Medulla oblongata (tissue), 1 donor: ENCODE data around the gene ENHO.

ENCODE experiments used
- DNase-seq: peaks from one replicate; pipeline ENCODE4 v3.0.0-alpha.2; 2015; ENCODE audit errors: extremely low spot score

Gene ENHO

DNA sequence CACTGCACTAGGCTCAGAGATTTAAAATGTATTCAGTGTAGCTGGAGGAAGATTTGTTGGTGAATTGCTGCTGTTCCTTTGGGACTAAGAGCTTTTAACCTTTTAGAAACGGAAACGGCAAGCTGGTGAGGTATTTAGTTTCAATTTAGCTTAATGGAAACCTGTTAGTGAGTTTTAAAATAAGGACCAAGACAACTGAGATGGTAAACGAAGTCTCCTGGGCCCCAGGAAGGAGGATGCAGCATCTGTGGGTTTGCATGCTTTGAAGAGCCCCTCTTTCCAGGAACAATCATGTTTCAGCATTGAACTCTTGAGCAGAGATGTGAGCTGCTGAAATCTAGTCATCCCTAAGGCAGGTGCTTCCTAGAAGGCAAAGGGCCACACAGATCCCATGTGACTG is 47.7 kb downstream of the ENHO start:
- DNase-seq: no peak
